WTC11 (cell line): ENCODE measurements around the gene EML6. TPM values are rescaled to one million over a fixed set of nuclear protein-coding genes. Genes with fewer than 3 reads are reported as not detected.

Source experiments
- ATAC-seq: fragments of 200-7000 bp; cut with Tn5 transposase; 2 replicates; pipeline ENCODE4 v1.10.0; 2021; ENCODE audit warnings: mild to moderate bottlenecking, moderate library complexity
- CTCF ChIA-PET: fragments of 300-600 bp; sonication (Branson Sonifier 250); formaldehyde crosslinking; loops from one replicate; lab custom pipeline; 2021; ENCODE audit warnings: antibody characterized with exemption; lab: Charles Lee
- POLR2A ChIA-PET: fragments of 350-600 bp; sonication (Branson Sonifier 250); formaldehyde crosslinking; loops from one replicate; lab custom pipeline; 2021; ENCODE audit warnings: antibody characterized with exemption; lab: Charles Lee
- DNase-seq: peaks from one replicate; pipeline ENCODE4 v3.0.0; 2021; ENCODE audit warnings: low spot score
- H3K27ac Mint-ChIP-seq: 2 replicates; pipeline ENCODE4 v1.8.0; 2021; ENCODE audit warnings: mixed read lengths
- H3K27me3 Mint-ChIP-seq: 2 replicates; pipeline ENCODE4 v1.8.0; 2021; ENCODE audit warnings: low read depth, mild to moderate bottlenecking, moderate library complexity, mixed read lengths
- H3K36me3 Mint-ChIP-seq: 2 replicates; pipeline ENCODE4 v1.8.0; 2021; ENCODE audit warnings: mixed read lengths
- H3K4me1 Mint-ChIP-seq: 2 replicates; pipeline ENCODE4 v1.8.0; 2022; ENCODE audit warnings: mixed read lengths
- H3K4me3 Mint-ChIP-seq: 2 replicates; pipeline ENCODE4 v1.8.0; 2021; ENCODE audit warnings: mild to moderate bottlenecking, moderate library complexity, mixed read lengths
- H3K9me3 Mint-ChIP-seq: 2 replicates; pipeline ENCODE4 v1.8.0; 2021; ENCODE audit warnings: mixed read lengths
- ATF6 ChIP-seq: sonication (generic); formaldehyde crosslinking; IDR thresholded peaks from 2 replicates; pipeline ENCODE4 v1.8.1; 2023; ENCODE audit warnings: mild to moderate bottlenecking, missing genetic modification reagents
- CBFB ChIP-seq: sonication (generic); formaldehyde crosslinking; IDR thresholded peaks from 2 replicates; pipeline ENCODE4 v1.8.1; 2022; ENCODE audit warnings: mild to moderate bottlenecking, low read depth, missing genetic modification reagents
- CREB1 ChIP-seq: sonication (generic); formaldehyde crosslinking; IDR thresholded peaks from 2 replicates; pipeline ENCODE4 v1.8.0; 2023; ENCODE audit warnings: mild to moderate bottlenecking, missing genetic modification reagents
- CTCF ChIP-seq: fragments of 200-600 bp; IDR thresholded peaks from 2 replicates; pipeline ENCODE4 v1.8.0; 2022; ENCODE audit warnings: antibody characterized with exemption
- E2F5 ChIP-seq: sonication (generic); formaldehyde crosslinking; IDR thresholded peaks from 2 replicates; pipeline ENCODE4 v1.8.1; 2022; ENCODE audit warnings: mild to moderate bottlenecking, moderate library complexity, missing genetic modification reagents
- FOXK1 ChIP-seq: sonication (generic); formaldehyde crosslinking; IDR thresholded peaks from 2 replicates; pipeline ENCODE4 v1.8.0; 2022; ENCODE audit warnings: mild to moderate bottlenecking, moderate library complexity, missing genetic modification reagents
- FOXP1 ChIP-seq: sonication (generic); formaldehyde crosslinking; IDR thresholded peaks from 2 replicates; pipeline ENCODE4 v1.8.0; 2022; ENCODE audit warnings: missing genetic modification reagents, mild to moderate bottlenecking, moderate library complexity, borderline replicate concordance
- HMGXB4 ChIP-seq: sonication (generic); formaldehyde crosslinking; IDR thresholded peaks from 2 replicates; pipeline ENCODE4 v1.8.1; 2023; ENCODE audit warnings: mild to moderate bottlenecking, moderate library complexity, missing genetic modification reagents
- MAX ChIP-seq: sonication (generic); formaldehyde crosslinking; IDR thresholded peaks from 2 replicates; pipeline ENCODE4 v1.8.0; 2022; ENCODE audit warnings: mild to moderate bottlenecking, missing genetic modification reagents
- MXD4 ChIP-seq: fragments of 250-450 bp; sonication (Bioruptor Pico); IDR thresholded peaks from 2 replicates; pipeline ENCODE4 v1.8.0; 2021; ENCODE audit warnings: mild to moderate bottlenecking, moderate library complexity, borderline replicate concordance
- NFE2L1 ChIP-seq: sonication (generic); formaldehyde crosslinking; IDR thresholded peaks from 2 replicates; pipeline ENCODE4 v1.8.1; 2023; ENCODE audit warnings: missing genetic modification reagents
- NFYB ChIP-seq: sonication (generic); formaldehyde crosslinking; conservative IDR thresholded peaks from 2 replicates; pipeline ENCODE4 v1.8.0; 2022; ENCODE audit warnings: low read depth, missing genetic modification reagents
- NR1H2 ChIP-seq: sonication (generic); formaldehyde crosslinking; IDR thresholded peaks from 2 replicates; pipeline ENCODE4 v1.9.0; 2021; ENCODE audit warnings: mild to moderate bottlenecking, moderate library complexity, missing genetic modification reagents
- PRDM15 ChIP-seq: sonication (generic); formaldehyde crosslinking; IDR thresholded peaks from 2 replicates; pipeline ENCODE4 v1.8.0; 2022; ENCODE audit warnings: missing genetic modification reagents
- SMAD3 ChIP-seq: sonication (generic); formaldehyde crosslinking; IDR thresholded peaks from 2 replicates; pipeline ENCODE4 v1.8.0; 2022; ENCODE audit warnings: missing genetic modification reagents, mild to moderate bottlenecking, borderline replicate concordance
- SMAD4 ChIP-seq: sonication (generic); formaldehyde crosslinking; IDR thresholded peaks from 2 replicates; pipeline ENCODE4 v1.8.0; 2022; ENCODE audit warnings: mild to moderate bottlenecking, missing genetic modification reagents
- TEAD4 ChIP-seq: sonication (generic); formaldehyde crosslinking; IDR thresholded peaks from 2 replicates; pipeline ENCODE4 v1.8.0; 2022; ENCODE audit warnings: mild to moderate bottlenecking, missing genetic modification reagents
- USF1 ChIP-seq: sonication (generic); formaldehyde crosslinking; IDR thresholded peaks from 2 replicates; pipeline ENCODE4 v1.8.0; 2022; ENCODE audit warnings: mild to moderate bottlenecking, missing genetic modification reagents
- USF2 ChIP-seq: sonication (generic); formaldehyde crosslinking; IDR thresholded peaks from 2 replicates; pipeline ENCODE4 v1.8.1; 2023; ENCODE audit warnings: mild to moderate bottlenecking, missing genetic modification reagents, moderate library complexity
- ZNF512 ChIP-seq: sonication (generic); formaldehyde crosslinking; IDR thresholded peaks from 2 replicates; pipeline ENCODE4 v1.8.1; 2022; ENCODE audit warnings: missing genetic modification reagents, borderline replicate concordance
- total RNA-seq: library from RNA; stranded (reverse); gene quantifications from 3 replicates; pipeline ENCODE4 v1.2.3, GENCODE V29; 2021

Gene EML6
- total RNA-seq, 1 experiment from 2014 or later = 2.1 TPM

GRCh38 chr2:54866179-54866578 lies 142.7 kb downstream of the EML6 start (continued):
- no peak for TF ChIP-seq PRDM15 (CRISPR knock-in tag)
- no peak for TF ChIP-seq CBFB (CRISPR knock-in tag)
- TF ChIP-seq SMAD4 (CRISPR knock-in tag) = no peak
- no peak for TF ChIP-seq FOXK1 (CRISPR knock-in tag)
- no peak for TF ChIP-seq MAX (CRISPR knock-in tag)
- no peak for TF ChIP-seq NR1H2
- TF ChIP-seq, all 79 proteins: peak for 0

GRCh38 chr2:54866868-54867267 lies 143.4 kb downstream of the EML6 start:
- no peak overlapping the region for H3K4me3 Mint-ChIP-seq
- CTCF ChIA-PET = no interaction called here

GRCh38 chr2:54867457-54867856 lies 144.0 kb downstream of the EML6 start:
- Mint-ChIP-seq H3K9me3 (no peaks in the 10 kb centered on the region), H3K27ac (no peak overlapping the region), H3K4me3 (no peak overlapping the region), H3K27me3 (no peaks in the 10 kb centered on the region; the same call in 1 of the 2 replicates), H3K36me3 (no peaks in the 10 kb centered on the region), H3K4me1 (0 out of 2 replicates have a peak, but pooled peaks cover 2% of the 10 kb centered on the region)
- ChIA-PET CTCF (no interaction called here), POLR2A (no interaction called here)
- ATAC-seq (no peak), DNase-seq (no peak)
- TF ChIP-seq E2F5 (CRISPR knock-in tag) = no peak
- TF ChIP-seq USF1 (CRISPR knock-in tag) = no peak
- no peak for TF ChIP-seq HMGXB4 (CRISPR knock-in tag)
- TF ChIP-seq CTCF = no peak
- TF ChIP-seq SMAD3 = no peak
- no peak for TF ChIP-seq CREB1 (CRISPR knock-in tag)
- no peak for TF ChIP-seq NFYB (CRISPR knock-in tag)
- no peak for TF ChIP-seq ZNF512 (CRISPR knock-in tag)
- TF ChIP-seq NR1H2 = no peak
- no peak for TF ChIP-seq USF2 (CRISPR knock-in tag)
- TF ChIP-seq MXD4 (CRISPR knock-in tag) = no peak
- no peak for TF ChIP-seq ATF6 (CRISPR knock-in tag)
- no peak for TF ChIP-seq NFE2L1 (CRISPR knock-in tag)
- no peak for TF ChIP-seq TEAD4 (CRISPR knock-in tag)

More at GRCh38 chr2:54866868-54867267, 143.4 kb downstream of the EML6 start:
- DNase-seq (no peak), ATAC-seq (no peak)
- Mint-ChIP-seq H3K27me3 (no peaks in the 10 kb centered on the region; the same call in 1 of the 2 replicates), H3K4me1 (0 out of 2 replicates have a peak, but pooled peaks cover 5% of the 10 kb centered on the region), H3K36me3 (no peaks in the 10 kb centered on the region), H3K27ac (no peak overlapping the region), H3K9me3 (no peaks in the 10 kb centered on the region)
- no peak for TF ChIP-seq FOXP1
- POLR2A ChIA-PET = no interaction called here
